Measurements from ENCODE around the gene EFNB2. TPM values are rescaled to one million over a fixed set of nuclear protein-coding genes. Genes with fewer than 3 reads are reported as not detected.

Gene EFNB2
- total and polyA plus RNA-seq, 2 of the 13 experiments (the other 11 are each of a cell fraction or from before 2014, with no cell fraction given) = 0.11 to 0.20 TPM

DNA sequence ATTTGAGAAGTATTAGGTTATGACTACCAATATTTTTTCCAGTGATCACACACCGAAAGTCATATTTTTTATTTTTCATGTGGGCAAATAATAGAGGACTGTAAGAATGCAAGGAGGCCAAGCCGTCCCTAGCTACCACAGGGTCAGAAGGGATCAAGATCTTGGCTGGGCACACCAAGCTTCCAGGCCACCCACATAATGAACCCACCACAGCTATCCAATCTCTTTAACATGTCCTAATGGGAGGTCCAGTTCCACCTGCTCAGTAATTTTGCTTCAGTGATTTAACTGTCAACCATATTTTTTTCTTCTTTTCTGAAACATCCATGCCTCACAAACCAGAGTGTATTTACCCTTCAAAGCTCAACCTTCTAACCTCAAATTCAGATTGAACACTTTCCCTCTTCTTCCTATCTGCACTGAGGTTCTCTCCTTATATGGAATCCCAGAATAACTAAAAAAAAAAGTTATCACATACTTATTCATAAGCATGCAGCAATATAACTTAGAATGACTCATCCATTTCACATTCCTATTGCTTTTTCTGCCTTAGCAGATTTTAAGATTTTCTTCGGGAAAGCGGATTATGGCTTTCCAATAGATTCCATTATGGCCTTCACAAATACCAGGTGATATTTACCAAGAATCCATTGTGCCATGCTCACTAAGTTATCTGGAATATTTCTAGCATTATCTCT, 20.3 kb upstream of the EFNB2 start (continued):
- TF ChIP-seq, protein P1, sequence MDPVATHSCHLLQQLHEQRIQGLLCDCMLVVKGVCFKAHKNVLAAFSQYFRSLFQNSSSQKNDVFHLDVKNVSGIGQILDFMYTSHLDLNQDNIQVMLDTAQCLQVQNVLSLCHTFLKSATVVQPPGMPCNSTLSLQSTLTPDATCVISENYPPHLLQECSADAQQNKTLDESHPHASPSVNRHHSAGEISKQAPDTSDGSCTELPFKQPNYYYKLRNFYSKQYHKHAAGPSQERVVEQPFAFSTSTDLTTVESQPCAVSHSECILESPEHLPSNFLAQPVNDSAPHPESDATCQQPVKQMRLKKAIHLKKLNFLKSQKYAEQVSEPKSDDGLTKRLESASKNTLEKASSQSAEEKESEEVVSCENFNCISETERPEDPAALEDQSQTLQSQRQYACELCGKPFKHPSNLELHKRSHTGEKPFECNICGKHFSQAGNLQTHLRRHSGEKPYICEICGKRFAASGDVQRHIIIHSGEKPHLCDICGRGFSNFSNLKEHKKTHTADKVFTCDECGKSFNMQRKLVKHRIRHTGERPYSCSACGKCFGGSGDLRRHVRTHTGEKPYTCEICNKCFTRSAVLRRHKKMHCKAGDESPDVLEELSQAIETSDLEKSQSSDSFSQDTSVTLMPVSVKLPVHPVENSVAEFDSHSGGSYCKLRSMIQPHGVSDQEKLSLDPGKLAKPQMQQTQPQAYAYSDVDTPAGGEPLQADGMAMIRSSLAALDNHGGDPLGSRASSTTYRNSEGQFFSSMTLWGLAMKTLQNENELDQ (CRISPR knock-in tag; IDR thresholded peaks at IDR 0.05; ENCODE audit: borderline replicate concordance) = no peak

DNA sequence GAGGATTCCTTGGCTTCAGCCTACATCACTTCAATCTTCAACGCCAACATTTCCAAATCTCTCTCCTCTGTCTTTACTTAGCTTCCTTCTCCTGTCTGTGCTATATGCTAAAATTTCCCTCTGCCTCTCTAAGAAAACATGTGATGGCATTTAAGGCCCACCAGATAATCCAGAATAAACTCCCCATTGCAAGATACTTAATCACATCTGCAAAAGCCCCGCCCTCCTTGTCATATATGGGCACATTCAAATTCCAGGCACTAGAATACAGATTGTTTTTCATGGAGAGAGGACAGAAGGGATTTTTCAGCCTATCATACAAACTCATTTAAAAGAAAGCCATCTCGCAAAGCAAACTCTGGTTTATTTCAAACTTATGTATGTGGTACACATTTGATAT, 16.3 kb upstream of the EFNB2 start:
- Histone ChIP-seq H3K4me3 (replicated peaks in 1 of 3; ENCODE audit: insufficient read depth in 1 of 3, low read depth in 2 of 3, low read length in 3 of 3) (no peak overlapping the region), H3K36me3 (replicated peaks in 1 of 2; ENCODE audit: control insufficient read depth in 1 of 2, insufficient read depth in 2 of 2, low read length in 2 of 2) (peaks cover 8 to 62% of the 10 kb centered on the region in 2 experiments), H3K9ac (ENCODE audit: insufficient read depth, low read depth, low read length) (no peak overlapping the region), H3K27me3 (ENCODE audit: control insufficient read depth in 1 of 2, insufficient read depth in 2 of 2, low read length in 2 of 2) (no peaks in the 10 kb centered on the region), H3K9me3 (ENCODE audit: low read length) (no peaks in the 10 kb centered on the region), H3K4me2 (ENCODE audit: low read depth, low read length) (no peak overlapping the region), H4K20me1 (ENCODE audit: insufficient read depth, low read length) (peaks cover 8% of the 10 kb centered on the region), H3K4me1 (ENCODE audit: insufficient read depth, low read length) (no peaks in the 10 kb centered on the region), H2AFZ (ENCODE audit: low read length) (no peak overlapping the region), H3K27ac (ENCODE audit: extremely low read length, insufficient read depth, low read length) (no peak overlapping the region), H3K79me2 (ENCODE audit: insufficient read depth, low read length) (peaks cover 32% of the 10 kb centered on the region)
- intact Hi-C loops (cut with micrococcal nuclease; ENCODE audit: unreplicated experiment) = loop anchor here (5.0 kb wide), 2 partner anchors 366 to 571 kb away; no protein-coding TSS in a partner anchor
- 98% methylated on average over 3 of the region's 3 CpGs for WGBS (ENCODE audit: low lambda C conversion rate)
- POLR2A ChIA-PET = no interaction called here
- BruUV-seq (replicated peaks) = no TSS peak
- ATAC-seq (no peak), FAIRE-seq (no peak), DNase-seq (ENCODE audit: low spot score) (no peak)
- TF ChIP-seq, protein P2, sequence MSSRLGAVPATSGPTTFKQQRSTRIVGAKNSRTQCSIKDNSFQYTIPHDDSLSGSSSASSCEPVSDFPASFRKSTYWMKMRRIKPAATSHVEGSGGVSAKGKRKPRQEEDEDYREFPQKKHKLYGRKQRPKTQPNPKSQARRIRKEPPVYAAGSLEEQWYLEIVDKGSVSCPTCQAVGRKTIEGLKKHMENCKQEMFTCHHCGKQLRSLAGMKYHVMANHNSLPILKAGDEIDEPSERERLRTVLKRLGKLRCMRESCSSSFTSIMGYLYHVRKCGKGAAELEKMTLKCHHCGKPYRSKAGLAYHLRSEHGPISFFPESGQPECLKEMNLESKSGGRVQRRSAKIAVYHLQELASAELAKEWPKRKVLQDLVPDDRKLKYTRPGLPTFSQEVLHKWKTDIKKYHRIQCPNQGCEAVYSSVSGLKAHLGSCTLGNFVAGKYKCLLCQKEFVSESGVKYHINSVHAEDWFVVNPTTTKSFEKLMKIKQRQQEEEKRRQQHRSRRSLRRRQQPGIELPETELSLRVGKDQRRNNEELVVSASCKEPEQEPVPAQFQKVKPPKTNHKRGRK (CRISPR knock-in tag; IDR thresholded peaks at IDR 0.05) = no peak
- TF ChIP-seq, protein P3, sequence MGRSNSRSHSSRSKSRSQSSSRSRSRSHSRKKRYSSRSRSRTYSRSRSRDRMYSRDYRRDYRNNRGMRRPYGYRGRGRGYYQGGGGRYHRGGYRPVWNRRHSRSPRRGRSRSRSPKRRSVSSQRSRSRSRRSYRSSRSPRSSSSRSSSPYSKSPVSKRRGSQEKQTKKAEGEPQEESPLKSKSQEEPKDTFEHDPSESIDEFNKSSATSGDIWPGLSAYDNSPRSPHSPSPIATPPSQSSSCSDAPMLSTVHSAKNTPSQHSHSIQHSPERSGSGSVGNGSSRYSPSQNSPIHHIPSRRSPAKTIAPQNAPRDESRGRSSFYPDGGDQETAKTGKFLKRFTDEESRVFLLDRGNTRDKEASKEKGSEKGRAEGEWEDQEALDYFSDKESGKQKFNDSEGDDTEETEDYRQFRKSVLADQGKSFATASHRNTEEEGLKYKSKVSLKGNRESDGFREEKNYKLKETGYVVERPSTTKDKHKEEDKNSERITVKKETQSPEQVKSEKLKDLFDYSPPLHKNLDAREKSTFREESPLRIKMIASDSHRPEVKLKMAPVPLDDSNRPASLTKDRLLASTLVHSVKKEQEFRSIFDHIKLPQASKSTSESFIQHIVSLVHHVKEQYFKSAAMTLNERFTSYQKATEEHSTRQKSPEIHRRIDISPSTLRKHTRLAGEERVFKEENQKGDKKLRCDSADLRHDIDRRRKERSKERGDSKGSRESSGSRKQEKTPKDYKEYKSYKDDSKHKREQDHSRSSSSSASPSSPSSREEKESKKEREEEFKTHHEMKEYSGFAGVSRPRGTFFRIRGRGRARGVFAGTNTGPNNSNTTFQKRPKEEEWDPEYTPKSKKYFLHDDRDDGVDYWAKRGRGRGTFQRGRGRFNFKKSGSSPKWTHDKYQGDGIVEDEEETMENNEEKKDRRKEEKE (IDR thresholded peaks at IDR 0.05) = no peak
- TF ChIP-seq, protein P4, sequence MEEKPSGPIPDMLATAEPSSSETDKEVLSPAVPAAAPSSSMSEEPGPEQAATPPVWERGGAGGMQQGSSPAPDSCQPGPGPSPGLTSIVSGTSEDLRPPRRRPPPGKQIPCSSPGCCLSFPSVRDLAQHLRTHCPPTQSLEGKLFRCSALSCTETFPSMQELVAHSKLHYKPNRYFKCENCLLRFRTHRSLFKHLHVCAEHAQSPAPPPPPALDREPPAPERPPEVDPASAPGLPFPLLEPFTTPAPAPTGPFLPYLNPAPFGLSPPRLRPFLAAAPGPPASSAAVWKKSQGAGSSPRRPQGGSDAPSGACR (CRISPR knock-in tag; IDR thresholded peaks at IDR 0.05) = no peak
- no peak for TF ChIP-seq HNRNPK (IDR thresholded peaks at IDR 0.05; ENCODE audit: low read depth, low read length, poor library complexity, severe bottlenecking)
- no peak for TF ChIP-seq SRSF4 (IDR thresholded peaks at IDR 0.05; ENCODE audit: low read depth, low read length, poor library complexity, severe bottlenecking)
- TF ChIP-seq ETV6 (CRISPR knock-in tag; conservative IDR thresholded peaks at IDR 0.05) = no peak
- no peak for TF ChIP-seq CEBPB (IDR thresholded peaks at IDR 0.05; ENCODE audit: borderline replicate concordance, low read depth, low read length)
- no peak for TF ChIP-seq TBX3 (IDR thresholded peaks at IDR 0.05; ENCODE audit: borderline replicate concordance)
- no peak for TF ChIP-seq FOXC1 (CRISPR knock-in tag; IDR thresholded peaks at IDR 0.05; ENCODE audit: borderline replicate concordance)
- CTCF ChIA-PET (ENCODE audit: low intra/inter-chr PET ratio, low total read pairs) = no interaction called here
- in situ Hi-C loops (cut with HindIII; ENCODE audit: extremely low pct_ligation_motif_present, low pct_unique_long_range_greater_than_20kb) = no loop called here
